PC-3 (cell line): ENCODE measurements around the gene GSTM4. TPM values are rescaled to one million over a fixed set of nuclear protein-coding genes. Genes with fewer than 3 reads are reported as not detected.

Experiments
- ATAC-seq: fragments of 200-7000 bp; cut with Tn5 transposase; 2 replicates; pipeline ENCODE4 v1.9.1; 2020; ENCODE audit warnings: mild to moderate bottlenecking, moderate library complexity
- BruUV-seq: library from RNA; stranded (reverse); fragments of 400-500 nt; replicated peaks from 2 replicates; lab custom pipeline; 2021; lab: Mats Ljungman, UMichigan
- CTCF ChIA-PET: fragments of 300-600 bp; sonication (Branson Sonifier 250); formaldehyde crosslinking; loops from one replicate; lab custom pipeline; 2022; ENCODE audit warnings: antibody characterized with exemption; lab: Charles Lee
- POLR2A ChIA-PET: fragments of 300-600 bp; sonication (Branson Sonifier 250); formaldehyde crosslinking; loops from one replicate; lab custom pipeline; 2022; ENCODE audit warnings: antibody characterized with exemption; ENCODE audit not compliant: unreplicated experiment; lab: Charles Lee
- DNase-seq: peaks from one replicate; pipeline ENCODE4 v3.0.0-alpha.2; 2015
- H2AFZ ChIP-seq: fragments of 300-600 bp; sonication (generic); 2 replicates; pipeline ENCODE4 v1.6.0; 2016; ENCODE audit warnings: antibody characterized with exemption, low read length
- H3F3A ChIP-seq: fragments of 300-600 bp; sonication (generic); one replicate; pipeline ENCODE4 v1.6.0; 2017; ENCODE audit warnings: antibody characterized with exemption, low read length, control low read depth, mild to moderate bottlenecking; ENCODE audit not compliant: unreplicated experiment
- H3K27ac ChIP-seq: fragments of 300-600 bp; sonication (generic); 2 replicates; pipeline ENCODE4 v1.5.1; 2016; ENCODE audit warnings: mild to moderate bottlenecking, low read length
- H3K27me3 ChIP-seq: fragments of 300-600 bp; sonication (generic); 2 replicates; pipeline ENCODE4 v1.6.1; 2016; ENCODE audit warnings: low read length, mixed read lengths
- H3K36me3 ChIP-seq: fragments of 300-600 bp; sonication (generic); 2 replicates; pipeline ENCODE4 v1.6.1; 2016; ENCODE audit warnings: low read depth, mixed run types, low read length, mixed read lengths
- H3K4me1 ChIP-seq: fragments of 300-600 bp; sonication (generic); 2 replicates; pipeline ENCODE4 v1.5.1; 2016; ENCODE audit warnings: low read length; ENCODE audit not compliant: insufficient read depth
- H3K4me2 ChIP-seq: fragments of 300-600 bp; sonication (generic); 2 replicates; pipeline ENCODE4 v1.6.0; 2016; ENCODE audit warnings: low read length
- H3K4me3 ChIP-seq: fragments of 300-600 bp; sonication (generic); 2 replicates; pipeline ENCODE4 v1.5.1; 2016; ENCODE audit warnings: mild to moderate bottlenecking, low read length, mixed read lengths
- H3K79me2 ChIP-seq: fragments of 300-600 bp; sonication (generic); 2 replicates; pipeline ENCODE4 v1.6.1; 2017; ENCODE audit warnings: low read length, mixed read lengths
- H3K9ac ChIP-seq: fragments of 300-600 bp; sonication (generic); 2 replicates; pipeline ENCODE4 v1.6.0; 2016; ENCODE audit warnings: mild to moderate bottlenecking, low read length
- H3K9me2 ChIP-seq: fragments of 300-600 bp; sonication (generic); replicated peaks from 2 replicates; pipeline ENCODE4 v1.6.1; 2016; ENCODE audit warnings: mixed run types, low read length, mixed read lengths
- H3K9me3 ChIP-seq: fragments of 300-600 bp; sonication (generic); 2 replicates; pipeline ENCODE4 v1.6.1; 2016; ENCODE audit warnings: low read length, mixed read lengths
- H4K20me1 ChIP-seq: fragments of 300-600 bp; sonication (generic); 2 replicates; pipeline ENCODE4 v1.6.1; 2016; ENCODE audit warnings: low read length, mixed read lengths
- CTCF ChIP-seq: fragments of 300-600 bp; sonication (generic); conservative IDR thresholded peaks from 2 replicates; pipeline ENCODE4 v1.5.1; 2017; ENCODE audit warnings: antibody characterized with exemption, low read depth, mild to moderate bottlenecking, low read length
- EZH2 ChIP-seq: fragments of 300-600 bp; sonication (generic); IDR thresholded peaks from one replicate; pipeline ENCODE4 v1.6.1; 2017; ENCODE audit warnings: antibody characterized with exemption, mild to moderate bottlenecking, low read length; ENCODE audit not compliant: unreplicated experiment
- EZH2phosphoT487 ChIP-seq: fragments of 300-600 bp; sonication (generic); IDR thresholded peaks from 2 replicates; pipeline ENCODE4 v1.6.1; 2018; ENCODE audit warnings: mild to moderate bottlenecking, antibody characterized with exemption, low read length, borderline replicate concordance
- intact Hi-C: fragments of 100-400 bp; cut with micrococcal nuclease; formaldehyde crosslinking; loops from 2 replicates; pipeline ENCODE4 v1.9.0; 2023
- total RNA-seq: library from RNA; depleted of rRNA; stranded (reverse); fragments of >200 nt; gene quantifications from 2 replicates; pipeline ENCODE4 v1.2.3, GENCODE V29; 2014

Gene GSTM4
- total RNA-seq, 1 experiment from 2014 or later: 25.9 TPM

GRCh38 chr1:109653306-109653705 is 2.6 kb upstream of the GSTM4 start:
- ChIA-PET CTCF (interaction anchor here (0.6 to 4.6 kb wide), 2 partner anchors 13 to 107 kb away, joined by 3 to 31 read pairs; no protein-coding TSS in a partner anchor), POLR2A (interaction anchor here (0.6 kb wide), 1 partner anchor 86 kb away, joined by 3 read pairs; no protein-coding TSS in a partner anchor)
- DNase-seq (peak; percentile 54), ATAC-seq (no peak; the same call in 1 of the 2 replicates)
- Histone ChIP-seq H2AFZ (no peak overlapping the region), H4K20me1 (no peaks in the 10 kb centered on the region), H3K4me1 (peaks cover 41% of the 10 kb centered on the region), H3K79me2 (no peaks in the 10 kb centered on the region), H3K9me3 (no peaks in the 10 kb centered on the region), H3F3A (no peaks in the 10 kb centered on the region), H3K9ac (no peak overlapping the region), H3K9me2 (no peaks in the 10 kb centered on the region), H3K36me3 (no peaks in the 10 kb centered on the region), H3K27ac (no peak overlapping the region), H3K4me2 (peak overlapping the region; percentile 37; the same call in 1 of the 2 replicates), H3K27me3 (no peaks in the 10 kb centered on the region), H3K4me3 (no peak overlapping the region)
- no TSS peak for BruUV-seq
- no peak for TF ChIP-seq EZH2phosphoT487
- no peak for TF ChIP-seq CTCF
- TF ChIP-seq EZH2: no peak
- intact Hi-C loops: no loop called here

DNA sequence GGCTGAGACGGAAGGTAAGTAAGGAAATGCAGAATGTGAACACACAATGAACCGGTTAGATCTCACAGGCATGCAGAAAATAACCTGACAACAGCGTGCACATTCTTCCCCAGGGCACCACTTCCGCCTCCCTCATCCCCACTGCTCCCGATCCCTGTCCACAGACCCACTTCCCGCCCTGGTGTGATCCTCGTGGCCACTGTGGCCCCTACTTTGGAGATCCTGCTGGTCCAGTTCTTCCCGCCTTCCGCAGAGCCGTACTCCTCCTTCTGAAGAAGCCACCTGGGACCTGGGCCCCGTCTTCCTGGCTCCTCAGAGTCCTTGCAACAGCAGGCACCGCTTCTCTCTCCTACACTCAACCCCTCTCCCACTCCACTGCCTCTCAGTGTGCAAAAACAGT is 1.4 kb upstream of the GSTM4 start:
- no peak for TF ChIP-seq EZH2
- no peak for TF ChIP-seq EZH2phosphoT487
- TF ChIP-seq CTCF: no peak
- no TSS peak for BruUV-seq
- Histone ChIP-seq H3K27me3 (no peaks in the 10 kb centered on the region), H3K9ac (no peak overlapping the region), H3K4me2 (no peak overlapping the region), H3K4me1 (peaks cover 38% of the 10 kb centered on the region), H3K9me3 (no peaks in the 10 kb centered on the region), H2AFZ (no peak overlapping the region), H3K79me2 (no peaks in the 10 kb centered on the region), H3F3A (no peaks in the 10 kb centered on the region), H3K9me2 (no peaks in the 10 kb centered on the region), H3K27ac (no peak overlapping the region), H3K36me3 (no peaks in the 10 kb centered on the region), H4K20me1 (no peaks in the 10 kb centered on the region), H3K4me3 (no peak overlapping the region)
- ChIA-PET POLR2A (no interaction called here), CTCF (no interaction called here)
- DNase-seq (no peak), ATAC-seq (no peak)
- intact Hi-C loops: no loop called here

DNA sequence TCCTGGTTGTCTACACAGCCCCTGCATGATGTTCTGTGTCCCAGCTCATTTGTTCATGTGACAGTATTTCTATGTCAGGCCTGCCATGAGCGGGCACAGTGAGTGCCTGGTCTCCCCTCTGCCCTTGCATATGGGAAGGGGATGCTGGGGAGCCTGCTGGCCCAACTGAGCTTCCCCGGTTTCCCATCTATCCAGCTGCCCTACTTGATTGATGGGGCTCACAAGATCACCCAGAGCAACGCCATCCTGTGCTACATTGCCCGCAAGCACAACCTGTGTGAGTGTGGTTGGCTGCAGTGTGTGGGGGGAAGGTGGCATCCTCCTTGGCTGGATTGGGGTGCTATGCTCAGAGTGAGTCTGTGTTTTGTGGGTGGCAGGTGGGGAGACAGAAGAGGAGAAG is 1.5 kb downstream of the GSTM4 start:
- intact Hi-C loops: no loop called here
- H3K9me2 ChIP-seq: no peaks in the 10 kb centered on the region
- H2AFZ ChIP-seq: no peak overlapping the region
- CTCF ChIA-PET: no interaction called here
- no peaks in the 10 kb centered on the region for H3K36me3 ChIP-seq
- H3K27me3 ChIP-seq: no peaks in the 10 kb centered on the region
- no peaks in the 10 kb centered on the region for H3F3A ChIP-seq
- BruUV-seq: no TSS peak
- no peaks in the 10 kb centered on the region for H3K9me3 ChIP-seq
- H4K20me1 ChIP-seq: no peaks in the 10 kb centered on the region
- no peak overlapping the region for H3K4me3 ChIP-seq
- DNase-seq (no peak), ATAC-seq (no peak)
- no peak overlapping the region for H3K9ac ChIP-seq
- no peak for TF ChIP-seq EZH2
- no peaks in the 10 kb centered on the region for H3K79me2 ChIP-seq
- H3K4me1 ChIP-seq: peaks cover 18% of the 10 kb centered on the region
- POLR2A ChIA-PET: interaction anchor here (0.6 kb wide), 1 partner anchor 111 kb away, joined by 3 read pairs; no protein-coding TSS in a partner anchor
- no peak overlapping the region for H3K4me2 ChIP-seq
- no peak overlapping the region for H3K27ac ChIP-seq
